ENCODE measurements around the gene OSBPL2. TPM values are rescaled to one million over a fixed set of nuclear protein-coding genes. Genes with fewer than 3 reads are reported as not detected.

The OSBPL2 gene
- total RNA-seq, 2 experiments from 2014 or later: 47.2 to 49.5 TPM

GRCh38 chr20:62286493-62287064 is 48.3 kb downstream of the OSBPL2 start:
- Mint-ChIP-seq H3K9me3 (no peaks in the 10 kb centered on the region), H3K27ac (no peak overlapping the region), H3K4me1 (no peaks in the 10 kb centered on the region), H3K4me3 (no peak overlapping the region), H3K36me3 (no peaks in the 10 kb centered on the region), H3K27me3 (no peaks in the 10 kb centered on the region)
- ATAC-seq (ENCODE audit: low read depth): no peak
- POLR2A ChIA-PET: no interaction called here
- no peak for DNase-seq

- DNase-seq (no peak), ATAC-seq (ENCODE audit: low read depth) (no peak)
- Mint-ChIP-seq H3K27me3 (no peaks in the 10 kb centered on the region), H3K36me3 (no peaks in the 10 kb centered on the region), H3K9me3 (no peaks in the 10 kb centered on the region), H3K4me3 (no peak overlapping the region), H3K27ac (no peak overlapping the region), H3K4me1 (no peaks in the 10 kb centered on the region)
- POLR2A ChIA-PET: no interaction called here
These were observed 48.8 kb downstream of the OSBPL2 start for GRCh38 chr20:62287129-62287528.

- POLR2A ChIA-PET: no interaction called here
- ATAC-seq (ENCODE audit: low read depth) (no peak), DNase-seq (no peak)
- no peaks in the 10 kb centered on the region for H3K4me1 Mint-ChIP-seq
- H3K36me3 Mint-ChIP-seq: no peaks in the 10 kb centered on the region
- no peaks in the 10 kb centered on the region for H3K9me3 Mint-ChIP-seq
- no peak overlapping the region for H3K27ac Mint-ChIP-seq
- H3K4me3 Mint-ChIP-seq: no peak overlapping the region
- no peaks in the 10 kb centered on the region for H3K27me3 Mint-ChIP-seq
These were observed 49.6 kb downstream of the OSBPL2 start for GRCh38 chr20:62287759-62288534.

- ATAC-seq (ENCODE audit: low read depth): no peak
- no peaks in the 10 kb centered on the region for H3K9me3 Mint-ChIP-seq
- H3K27ac Mint-ChIP-seq: no peak overlapping the region
- H3K36me3 Mint-ChIP-seq: no peaks in the 10 kb centered on the region
- no peaks in the 10 kb centered on the region for H3K4me1 Mint-ChIP-seq
- DNase-seq: no peak
- POLR2A ChIA-PET: no interaction called here
- H3K4me3 Mint-ChIP-seq: no peak overlapping the region
- H3K27me3 Mint-ChIP-seq: no peaks in the 10 kb centered on the region
These were observed 50.3 kb downstream of the OSBPL2 start for GRCh38 chr20:62288535-62289105.

- no peaks in the 10 kb centered on the region for H3K4me1 Mint-ChIP-seq
- ATAC-seq (ENCODE audit: low read depth) (no peak), DNase-seq (no peak)
- H3K36me3 Mint-ChIP-seq: peaks cover 2% of the 10 kb centered on the region
- H3K9me3 Mint-ChIP-seq: no peaks in the 10 kb centered on the region
- H3K27ac Mint-ChIP-seq: no peak overlapping the region
- no peak overlapping the region for H3K4me3 Mint-ChIP-seq
- H3K27me3 Mint-ChIP-seq: no peaks in the 10 kb centered on the region
- POLR2A ChIA-PET: no interaction called here
These were observed 50.8 kb downstream of the OSBPL2 start for GRCh38 chr20:62289131-62289530.

GRCh38 chr20:62289898-62290297 is 51.6 kb downstream of the OSBPL2 start:
- Mint-ChIP-seq H3K9me3 (no peaks in the 10 kb centered on the region), H3K27me3 (no peaks in the 10 kb centered on the region), H3K4me1 (no peaks in the 10 kb centered on the region), H3K4me3 (no peak overlapping the region), H3K36me3 (peaks cover 5% of the 10 kb centered on the region), H3K27ac (no peak overlapping the region)
- ATAC-seq (ENCODE audit: low read depth) (no peak), DNase-seq (no peak)
- POLR2A ChIA-PET: no interaction called here

GRCh38 chr20:62291251-62292066 is 53.1 kb downstream of the OSBPL2 start:
- POLR2A ChIA-PET: no interaction called here
- no peaks in the 10 kb centered on the region for H3K4me1 Mint-ChIP-seq
- no peak overlapping the region for H3K4me3 Mint-ChIP-seq
- ATAC-seq (ENCODE audit: low read depth) (no peak), DNase-seq (no peak)
- H3K27me3 Mint-ChIP-seq: no peaks in the 10 kb centered on the region
- H3K9me3 Mint-ChIP-seq: no peaks in the 10 kb centered on the region
- H3K27ac Mint-ChIP-seq: no peak overlapping the region
- peaks cover 6% of the 10 kb centered on the region for H3K36me3 Mint-ChIP-seq

GRCh38 chr20:62292108-62292507 is 53.8 kb downstream of the OSBPL2 start:
- H3K36me3 Mint-ChIP-seq: peaks cover 6% of the 10 kb centered on the region
- no peaks in the 10 kb centered on the region for H3K4me1 Mint-ChIP-seq
- ATAC-seq (ENCODE audit: low read depth) (no peak), DNase-seq (no peak)
- no peak overlapping the region for H3K4me3 Mint-ChIP-seq
- H3K27me3 Mint-ChIP-seq: no peaks in the 10 kb centered on the region
- POLR2A ChIA-PET: no interaction called here
- no peak overlapping the region for H3K27ac Mint-ChIP-seq
- no peaks in the 10 kb centered on the region for H3K9me3 Mint-ChIP-seq

- Mint-ChIP-seq H3K27me3 (no peaks in the 10 kb centered on the region), H3K4me3 (no peak overlapping the region), H3K9me3 (no peaks in the 10 kb centered on the region), H3K36me3 (peaks cover 6% of the 10 kb centered on the region), H3K27ac (no peak overlapping the region), H3K4me1 (no peaks in the 10 kb centered on the region)
- POLR2A ChIA-PET: no interaction called here
- no peak for ATAC-seq (ENCODE audit: low read depth)
- no peak for DNase-seq
These were observed 54.9 kb downstream of the OSBPL2 start for GRCh38 chr20:62293111-62293784.

- Mint-ChIP-seq H3K27me3 (no peaks in the 10 kb centered on the region), H3K4me3 (no peak overlapping the region), H3K9me3 (no peaks in the 10 kb centered on the region), H3K4me1 (no peaks in the 10 kb centered on the region), H3K36me3 (peaks cover 6% of the 10 kb centered on the region), H3K27ac (no peak overlapping the region)
- DNase-seq (no peak), ATAC-seq (ENCODE audit: low read depth) (no peak)
- POLR2A ChIA-PET: no interaction called here
These were observed 55.6 kb downstream of the OSBPL2 start for GRCh38 chr20:62293946-62294345.

GRCh38 chr20:62294516-62294915 is 56.2 kb downstream of the OSBPL2 start:
- no peaks in the 10 kb centered on the region for H3K27me3 Mint-ChIP-seq
- DNase-seq: no peak
- ATAC-seq (ENCODE audit: low read depth): no peak
- H3K36me3 Mint-ChIP-seq: peaks cover 6% of the 10 kb centered on the region
- no peaks in the 10 kb centered on the region for H3K4me1 Mint-ChIP-seq
- no peak overlapping the region for H3K27ac Mint-ChIP-seq
- POLR2A ChIA-PET: no interaction called here
- no peak overlapping the region for H3K4me3 Mint-ChIP-seq
- no peaks in the 10 kb centered on the region for H3K9me3 Mint-ChIP-seq

GRCh38 chr20:62296724-62297448 is 58.6 kb downstream of the OSBPL2 start:
- peaks cover 6% of the 10 kb centered on the region for H3K36me3 Mint-ChIP-seq
- no peak overlapping the region for H3K27ac Mint-ChIP-seq
- DNase-seq: no peak
- no peak for ATAC-seq (ENCODE audit: low read depth)
- no peaks in the 10 kb centered on the region for H3K9me3 Mint-ChIP-seq
- no peaks in the 10 kb centered on the region for H3K27me3 Mint-ChIP-seq
- H3K4me1 Mint-ChIP-seq: peaks cover under 1% of the 10 kb centered on the region
- H3K4me3 Mint-ChIP-seq: no peak overlapping the region
- POLR2A ChIA-PET: no interaction called here

Data from activated naive CD8-positive, alpha-beta T cell treated with anti-CD3 and anti-CD28 coated beads, Interleukin-2, amount 10 ng/mL, durations not matched to agents 7 days and 5 days (primary cell).